Activated CD4-positive, alpha-beta T cell treated with anti-CD3 and anti-CD28 coated beads, Interleukin-2, amount 50 U/mL, for 24 hours (primary cell): Measurements from ENCODE around the gene MAP4K3.
"Not testable (repeated sequence)": the region's sequence is repeated elsewhere in the genome, so short reads cannot be mapped to it uniquely, and the experiment has no call there.

Source experiments
- DNase-seq, 2 donors: peaks; one replicate each; pipeline ENCODE4 v3.0.0-alpha.2; 2020; ENCODE audit warnings: low read depth in 1 of 2, low spot score in 1 of 2

Gene MAP4K3

GRCh38 chr2:39375917-39376316 is 61.2 kb downstream of the MAP4K3 start:
- no peak for DNase-seq

GRCh38 chr2:39373181-39373802 is 63.8 kb downstream of the MAP4K3 start:
- no peak for DNase-seq

DNA sequence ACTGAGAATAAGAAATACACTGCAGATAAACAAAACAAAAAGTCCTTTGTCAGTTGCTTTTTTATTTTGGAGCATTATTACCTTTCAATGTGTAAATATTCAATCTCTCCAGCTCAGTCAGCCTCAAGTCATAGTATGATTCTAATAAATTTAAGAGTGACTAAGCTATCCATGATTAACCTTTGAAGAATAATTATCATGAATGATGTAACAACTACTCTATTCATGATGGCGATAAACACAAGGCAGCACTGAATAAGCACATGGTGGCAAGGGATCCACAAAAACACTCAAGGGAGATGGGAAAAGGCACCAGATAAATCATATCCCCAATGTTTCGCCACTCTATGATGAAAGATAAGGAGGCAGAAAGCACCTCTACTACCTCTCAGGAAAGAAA is 67.0 kb downstream of the MAP4K3 start:
- no peak for DNase-seq

GRCh38 chr2:39368846-39369245 is 68.2 kb downstream of the MAP4K3 start:
- DNase-seq = no peak

DNA sequence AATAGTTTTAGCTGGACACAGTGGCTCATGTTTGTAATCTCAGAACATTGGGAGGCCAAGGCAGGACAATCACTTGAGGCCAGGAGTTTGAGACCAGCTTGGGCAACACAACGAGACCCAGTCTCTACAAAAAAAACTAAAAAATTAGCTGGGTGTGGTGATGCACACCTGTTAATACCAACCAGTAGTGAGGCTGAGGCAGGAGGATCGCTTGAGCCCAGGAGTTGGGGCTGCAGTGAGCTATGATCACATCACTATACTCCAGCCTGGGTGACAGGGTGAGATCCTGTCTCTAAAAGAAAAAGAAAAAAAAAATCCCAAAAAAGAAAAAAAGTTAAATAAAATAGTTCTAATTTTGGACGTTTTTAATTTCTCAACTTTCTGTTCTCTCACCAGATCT is 68.7 kb downstream of the MAP4K3 start:
- no peak for DNase-seq

DNA sequence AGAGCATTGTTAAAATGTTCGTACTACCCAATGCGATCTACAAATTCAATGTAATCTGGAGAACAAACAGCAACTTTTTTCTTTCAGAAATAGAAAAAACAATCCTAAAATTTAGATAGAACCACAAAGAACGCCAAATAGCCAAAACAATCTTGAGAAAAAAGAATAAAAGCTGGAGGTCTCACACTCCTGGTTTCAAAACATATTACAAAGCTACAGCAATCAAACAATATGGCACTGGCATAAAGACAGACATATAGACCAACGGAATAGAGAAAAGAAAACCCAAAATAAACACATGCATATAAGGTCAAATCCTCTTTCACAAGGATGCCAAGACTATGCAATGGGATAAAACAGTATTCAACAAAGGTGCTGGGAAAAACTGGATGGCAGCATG is 74.5 kb downstream of the MAP4K3 start:
- no peak for DNase-seq

DNA sequence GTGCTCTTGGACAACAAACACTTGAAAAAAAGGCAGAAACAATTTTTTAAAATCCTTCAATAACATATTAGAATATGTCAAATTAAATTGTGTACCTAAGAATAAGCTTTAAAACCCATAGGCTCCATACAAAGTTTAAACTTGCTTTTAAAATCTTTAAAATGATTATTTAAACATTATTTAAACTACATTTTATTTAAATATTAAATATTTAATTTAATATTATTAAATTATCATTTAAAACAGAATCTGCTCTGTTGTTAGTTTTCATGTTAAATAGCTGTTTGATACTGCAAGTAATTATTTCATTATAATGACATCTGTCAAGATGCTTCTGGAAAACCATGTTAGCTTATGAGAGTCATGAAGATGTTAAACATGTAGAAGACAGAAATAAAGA is 75.6 kb downstream of the MAP4K3 start:
- DNase-seq = no peak

- DNase-seq = not testable (repeated sequence)
Observed at GRCh38 chr2:39360342-39360741, 76.7 kb downstream of the MAP4K3 start.

GRCh38 chr2:39359453-39360038 is 77.5 kb downstream of the MAP4K3 start:
- no peak for DNase-seq

GRCh38 chr2:39356922-39357639 is 80.0 kb downstream of the MAP4K3 start:
- no peak for DNase-seq

GRCh38 chr2:39350658-39351057 is 86.4 kb downstream of the MAP4K3 start:
- no peak for DNase-seq

- DNase-seq = no peak
Observed at GRCh38 chr2:39338502-39338901, 98.6 kb downstream of the MAP4K3 start.

- no peak for DNase-seq
Observed at GRCh38 chr2:39335930-39336329, 101.2 kb downstream of the MAP4K3 start.

DNA sequence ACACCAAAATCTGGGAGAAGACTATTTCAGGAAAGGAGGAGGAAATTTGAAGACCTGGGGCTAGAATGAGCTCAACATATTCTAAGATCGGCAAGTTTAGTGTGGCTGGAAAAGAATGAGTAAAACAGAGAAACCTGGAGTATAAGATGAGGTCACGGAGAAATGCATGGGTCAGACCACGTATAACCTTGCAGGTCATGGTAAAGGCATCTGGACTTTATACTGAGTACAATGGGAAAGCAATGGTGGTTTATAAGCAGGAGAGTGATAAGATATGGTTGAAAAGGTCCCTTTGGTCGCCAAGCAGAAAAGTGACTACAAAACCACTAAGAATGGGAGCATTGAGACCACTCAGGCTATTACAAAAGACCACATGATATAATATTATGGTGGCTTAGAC is 102.1 kb downstream of the MAP4K3 start:
- no peak for DNase-seq

- DNase-seq = no peak
Observed at GRCh38 chr2:39334529-39334928, 102.6 kb downstream of the MAP4K3 start.

DNA sequence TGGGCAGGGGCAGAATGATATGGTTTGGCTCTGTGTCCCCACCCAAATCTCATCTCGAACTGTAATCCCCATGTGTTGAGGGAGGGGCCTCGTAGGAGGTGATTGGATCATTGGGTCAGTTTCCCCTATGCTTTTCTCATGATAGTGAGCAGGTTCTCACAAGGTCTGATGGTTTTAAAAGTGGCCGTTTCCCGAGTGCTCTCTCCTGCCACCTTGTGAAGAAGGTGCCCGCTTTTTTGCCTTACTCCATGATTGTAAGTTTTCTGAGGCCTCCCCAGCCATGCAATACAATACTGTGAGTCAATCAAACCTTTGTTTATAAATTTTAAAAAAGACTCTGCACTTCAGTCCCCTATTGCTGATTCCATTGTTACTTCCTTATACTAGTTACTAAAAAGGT is 110.4 kb downstream of the MAP4K3 start:
- no peak for DNase-seq

DNA sequence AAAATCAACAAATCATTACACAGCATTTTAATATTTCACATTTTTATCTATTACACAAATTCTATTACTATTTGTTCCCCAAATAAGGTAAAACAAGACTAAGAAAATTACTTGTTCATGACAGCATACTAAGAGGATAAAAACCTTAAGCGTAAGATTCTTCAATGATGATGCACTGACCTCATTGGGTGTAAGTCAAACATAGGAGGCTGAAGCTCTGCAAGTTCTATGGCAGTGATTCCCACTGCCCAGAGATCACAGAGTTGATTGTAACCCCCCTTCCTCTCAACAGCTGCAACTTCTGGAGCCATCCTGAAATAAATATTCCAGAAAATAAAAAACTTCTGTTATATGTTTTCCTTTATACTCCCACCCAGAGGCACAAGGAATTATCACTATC is 111.1 kb downstream of the MAP4K3 start:
- no peak for DNase-seq

DNA sequence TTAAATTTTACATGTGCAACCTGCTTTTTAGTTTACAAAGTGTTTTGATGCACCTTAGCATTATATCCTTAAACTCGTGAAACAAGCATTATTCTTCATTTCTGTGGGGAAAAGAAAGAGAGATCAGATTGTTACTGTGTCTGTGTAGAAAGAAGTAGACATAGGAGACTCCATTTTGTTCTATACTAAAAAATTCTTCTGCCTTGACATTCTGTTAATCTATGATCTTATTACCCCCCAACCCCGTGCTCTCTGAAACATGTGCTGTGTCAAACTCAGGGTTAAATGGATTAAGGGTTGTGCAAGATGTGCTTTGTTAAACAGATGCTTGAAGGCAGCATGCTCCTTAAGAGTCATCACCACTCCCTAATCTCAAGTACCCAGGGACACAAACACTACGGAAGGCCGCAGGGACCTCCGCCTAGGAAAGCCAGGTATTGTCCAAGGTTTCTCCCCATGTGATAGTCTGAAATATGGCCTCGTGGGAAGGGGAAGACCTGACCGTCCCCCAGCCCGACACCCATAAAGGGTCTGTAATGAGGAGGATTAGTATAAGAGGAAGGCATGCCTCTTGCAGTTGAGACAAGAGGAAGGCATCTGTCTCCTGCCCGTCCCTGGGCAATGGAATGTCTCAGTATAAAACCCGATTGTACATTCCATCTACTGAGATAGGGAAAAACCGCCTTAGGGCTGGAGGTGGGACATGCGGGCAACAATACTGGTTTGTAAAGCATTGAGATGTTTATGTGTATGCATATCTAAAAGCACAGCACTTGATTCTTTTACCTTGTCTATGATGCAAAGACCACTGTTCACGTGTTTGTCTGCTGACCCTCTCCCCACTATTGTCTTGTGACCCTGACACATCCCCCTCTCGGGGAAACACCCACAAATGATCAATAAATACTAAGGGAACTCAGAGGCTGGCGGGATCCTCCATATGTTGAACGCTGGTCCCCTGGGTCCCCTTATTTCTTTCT is 115.7 kb downstream of the MAP4K3 start:
- DNase-seq = not testable (repeated sequence)

DNA sequence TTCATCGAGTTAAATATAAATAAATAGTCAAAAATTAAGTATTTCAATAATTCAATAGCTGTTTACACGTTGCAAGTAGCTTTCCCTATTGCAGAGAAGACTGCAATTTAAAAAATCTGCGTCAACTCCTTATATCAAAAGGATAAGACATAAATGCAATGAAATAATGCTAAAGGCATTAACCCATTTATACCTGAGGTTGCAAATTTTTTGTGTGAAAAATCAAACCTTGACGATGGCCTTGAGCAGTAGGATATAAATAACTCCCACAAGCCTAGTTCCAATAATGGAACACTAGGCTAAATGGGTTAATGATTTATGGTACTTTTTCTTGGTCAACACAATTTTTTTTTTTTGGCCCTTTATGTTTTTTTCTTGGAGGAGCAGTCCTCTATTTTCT is 116.9 kb downstream of the MAP4K3 start:
- no peak for DNase-seq

GRCh38 chr2:39313575-39313974 is 123.5 kb downstream of the MAP4K3 start:
- no peak for DNase-seq

DNA sequence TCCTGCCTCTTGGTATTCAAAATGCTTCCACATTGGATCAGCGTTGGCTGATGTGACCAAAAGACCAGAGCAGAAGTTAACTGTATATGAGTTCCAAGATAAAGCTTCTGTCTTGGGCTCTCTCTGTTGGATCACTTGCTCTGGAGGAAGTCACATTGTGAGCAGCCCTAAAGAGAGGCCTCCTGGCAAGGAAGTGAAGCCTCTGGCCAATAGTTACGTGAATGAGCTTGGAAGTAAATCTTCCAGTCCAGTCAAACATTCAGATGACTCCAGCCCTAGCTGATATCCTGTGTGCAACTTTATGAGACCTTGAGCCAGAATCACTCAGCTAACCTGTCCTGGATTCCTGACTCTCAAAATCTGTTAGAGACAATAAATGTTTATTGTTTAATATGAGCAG is 125.6 kb downstream of the MAP4K3 start:
- DNase-seq = no peak
